Measurements from ENCODE around the gene POLD4.

The POLD4 gene

DNA sequence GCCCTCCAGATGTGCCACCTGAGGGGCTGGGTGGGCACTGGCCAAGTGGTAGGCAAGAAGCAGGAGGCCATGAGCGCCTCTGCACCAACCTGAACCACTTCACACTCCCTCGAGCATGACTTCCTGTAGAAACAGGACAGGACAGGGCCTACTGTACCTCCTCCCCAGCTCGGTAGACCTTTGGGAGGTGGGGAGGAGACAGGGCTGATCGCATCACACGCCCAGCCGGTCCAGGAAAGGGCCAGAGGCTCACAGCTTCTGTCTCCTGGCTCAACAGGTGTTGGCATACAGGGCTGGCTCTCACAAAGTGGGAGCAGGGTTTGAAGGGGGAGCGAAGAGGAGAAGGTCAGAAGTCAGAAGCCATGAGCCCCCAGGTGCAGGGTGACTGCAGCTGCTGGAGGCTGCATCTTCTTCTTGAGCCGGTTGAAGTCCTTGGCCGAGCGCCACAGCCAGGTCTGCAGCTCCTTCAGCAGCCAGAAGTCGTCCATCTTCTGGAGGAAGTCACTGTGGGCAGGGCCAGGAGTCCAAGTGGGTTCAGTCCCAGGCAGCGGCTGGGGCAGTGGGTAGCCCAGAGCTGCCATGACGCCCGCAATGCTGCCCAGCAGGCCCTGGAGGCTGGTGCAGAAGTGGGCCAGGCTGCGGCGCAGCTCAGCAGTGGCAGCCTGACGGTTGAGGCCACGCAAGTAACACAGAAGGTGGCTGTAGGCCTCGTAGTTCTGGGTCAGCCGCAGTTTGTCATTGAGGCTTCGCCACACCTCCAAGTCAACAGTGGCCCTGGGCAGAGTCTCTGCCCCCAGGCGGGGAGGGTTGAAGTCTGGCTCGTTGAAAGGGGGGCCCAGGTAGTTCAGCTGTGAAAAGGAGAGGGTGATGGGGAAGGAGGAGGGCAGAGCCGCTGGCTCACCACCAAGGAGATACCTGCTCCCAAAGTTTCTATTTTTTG is 11.7 kb upstream of the POLD4 start:
- no peak for TF ChIP-seq CTCF (IDR thresholded peaks at IDR 0.05; ENCODE audit: control insufficient read depth, extremely low read depth, insufficient read depth)
- H3K4me3 ChIP-seq (ENCODE audit: low read depth, low read length), result no peak overlapping the region
- DNase-seq (ENCODE audit: low read depth), result no peak

- DNase-seq (ENCODE audit: low read depth), result no peak
- no peak overlapping the region for H3K4me3 ChIP-seq (ENCODE audit: low read depth, low read length)
- TF ChIP-seq CTCF (IDR thresholded peaks at IDR 0.05; ENCODE audit: control insufficient read depth, extremely low read depth, insufficient read depth), result no peak
Observed at GRCh38 chr11:67364169-67364568, 10.8 kb upstream of the POLD4 start.

GRCh38 chr11:67357831-67358670 is 4.7 kb upstream of the POLD4 start:
- no peak for DNase-seq (ENCODE audit: low read depth)
- no peak for TF ChIP-seq CTCF (IDR thresholded peaks at IDR 0.05; ENCODE audit: control insufficient read depth, extremely low read depth, insufficient read depth)
- no peak overlapping the region for H3K4me3 ChIP-seq (ENCODE audit: low read depth, low read length)

GRCh38 chr11:67356864-67357561 is 3.7 kb upstream of the POLD4 start:
- no peak overlapping the region for H3K4me3 ChIP-seq (ENCODE audit: low read depth, low read length)
- peak; percentile 96 for TF ChIP-seq CTCF (IDR thresholded peaks at IDR 0.05; ENCODE audit: control insufficient read depth, extremely low read depth, insufficient read depth)

DNA sequence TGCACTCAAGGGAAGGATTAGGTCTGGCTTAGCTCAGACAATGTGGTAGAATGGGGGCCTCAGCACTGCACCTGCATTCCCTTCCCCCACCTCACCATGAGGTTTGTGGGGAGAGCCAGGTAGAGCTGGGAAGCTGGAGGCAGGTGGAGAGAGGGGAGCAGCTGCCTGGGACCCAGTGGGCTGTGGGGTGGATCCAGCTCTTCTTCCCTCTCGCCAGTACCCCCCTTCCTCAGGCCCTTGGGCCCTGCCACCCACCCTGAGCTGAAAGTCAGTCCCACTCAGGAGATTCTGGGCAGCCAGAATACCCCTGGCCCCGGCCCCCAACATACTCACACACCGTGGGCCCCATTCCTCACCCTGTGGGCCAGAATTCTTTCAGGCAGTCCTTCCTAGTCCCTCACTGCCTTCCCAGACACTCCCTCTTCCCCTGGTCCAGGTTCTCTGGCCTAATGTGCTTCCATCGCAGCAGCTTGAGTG is 3.1 kb upstream of the POLD4 start:
- no peak for TF ChIP-seq CTCF (IDR thresholded peaks at IDR 0.05; ENCODE audit: control insufficient read depth, extremely low read depth, insufficient read depth)
- DNase-seq (ENCODE audit: low read depth), result no peak
- no peak overlapping the region for H3K4me3 ChIP-seq (ENCODE audit: low read depth, low read length)

More at GRCh38 chr11:67356864-67357561, 3.7 kb upstream of the POLD4 start:
- peak; percentile 47 for DNase-seq (ENCODE audit: low read depth)

DNA sequence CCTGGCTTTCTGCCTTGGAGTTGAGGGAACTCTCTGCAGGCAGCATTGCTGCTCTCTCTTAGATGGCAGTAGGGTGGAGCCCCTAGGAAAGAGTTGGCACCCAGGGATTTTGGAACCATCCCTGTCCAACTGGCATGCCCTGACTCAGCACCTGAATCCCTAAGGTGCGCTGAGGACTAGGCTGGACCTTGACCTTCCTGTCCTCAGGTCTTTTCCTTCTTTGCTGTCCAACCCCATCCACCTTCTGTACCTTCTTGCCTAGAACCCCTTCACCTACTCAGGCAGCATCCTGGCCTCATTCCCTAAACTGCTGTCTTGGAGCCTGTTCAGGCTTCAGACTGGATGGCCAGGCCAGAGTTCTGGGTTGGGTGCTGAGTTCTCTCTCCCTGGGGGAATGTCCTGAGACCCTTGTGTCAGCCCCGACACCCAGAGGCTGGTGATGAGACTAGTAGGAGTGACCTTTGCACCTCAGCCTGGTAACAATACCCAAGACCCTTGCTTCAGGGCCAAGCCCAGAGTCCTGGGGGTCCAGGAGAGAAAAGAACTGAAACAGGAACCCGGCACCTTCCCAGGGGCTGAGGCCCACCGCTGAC is 2.5 kb upstream of the POLD4 start:
- no peak overlapping the region for H3K4me3 ChIP-seq (ENCODE audit: low read depth, low read length)
- DNase-seq (ENCODE audit: low read depth), result no peak
- no peak for TF ChIP-seq CTCF (IDR thresholded peaks at IDR 0.05; ENCODE audit: control insufficient read depth, extremely low read depth, insufficient read depth)

Measured in LNCaP clone FGC (cell line).